Urothelium cell line (cell line): ENCODE data around the gene WDR38.

ENCODE experiments used
- DNase-seq: peaks from one replicate; pipeline ENCODE4 v3.0.0; 2011; ENCODE audit warnings: low spot score, mixed read lengths
- FAIRE-seq: peaks from 2 replicates; lab custom pipeline; 2011; peaks lifted over from hg19 to GRCh38; lab: Jason Lieb, UNC

Gene WDR38

DNA sequence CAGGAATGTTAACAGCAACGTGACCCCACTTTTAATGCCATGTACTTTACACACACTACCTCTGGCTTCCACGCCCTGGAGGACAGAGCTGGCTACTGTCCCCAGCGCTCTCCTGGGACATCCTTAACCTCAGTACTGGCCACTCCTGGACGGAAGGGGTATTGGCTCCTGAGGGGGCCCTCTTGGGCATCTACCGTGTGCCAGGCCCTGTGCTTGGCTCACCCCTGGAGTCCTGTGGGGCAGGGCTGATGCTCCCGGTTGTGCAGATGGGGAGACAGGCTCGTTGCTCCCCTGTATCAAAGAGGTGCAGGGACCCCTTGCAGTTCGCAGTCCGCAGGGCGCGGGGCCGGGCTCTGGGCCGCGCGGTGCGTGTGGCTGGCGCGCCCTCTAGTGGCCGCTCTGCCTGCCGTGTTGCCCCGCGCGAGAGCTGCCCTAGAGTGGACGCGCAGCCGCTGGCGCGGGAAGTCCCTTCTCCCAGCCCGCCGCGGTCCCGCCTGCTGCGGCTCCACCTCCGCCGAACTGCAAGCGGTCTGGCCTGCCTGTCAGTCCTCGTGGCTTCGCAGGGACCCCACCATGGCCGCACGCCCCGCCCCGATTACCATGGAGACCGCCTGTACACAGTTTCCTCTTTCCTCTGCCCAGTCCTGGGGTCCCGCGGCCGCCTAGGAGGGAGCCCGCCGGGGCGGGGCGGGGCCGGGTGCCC, at the start of gene WDR38:
Gene WDR38 (plus strand): TSS at position 632 of the 703 bp plus-strand sequence. CDS start 72 bp downstream, outside the sequence.
- FAIRE-seq (no peak), DNase-seq (peak; percentile 88)

GRCh38 chr9:124803911-124804310, 49.3 kb upstream of the WDR38 start:
- FAIRE-seq, result no peak

DNA sequence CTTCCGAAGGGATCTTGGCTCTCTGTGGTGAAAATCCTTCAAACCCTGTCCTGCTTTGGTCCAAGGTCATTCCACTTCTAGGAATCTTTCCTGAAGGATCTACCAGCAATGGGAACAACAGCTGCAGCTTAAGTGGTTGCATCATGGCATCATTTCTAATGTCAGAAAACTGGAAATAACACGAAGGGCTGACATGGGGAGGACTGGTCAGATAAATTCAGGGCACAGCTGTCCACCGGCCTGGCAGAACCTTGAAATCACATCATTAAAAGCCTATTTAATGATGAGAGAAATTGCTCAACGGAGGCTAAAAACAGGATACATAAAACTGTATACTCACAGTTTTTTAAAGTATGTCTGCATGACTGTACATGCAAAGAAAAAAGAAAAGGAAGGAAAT, 48.1 kb upstream of the WDR38 start:
- DNase-seq (no peak), FAIRE-seq (no peak)

More at GRCh38 chr9:124803911-124804310, 49.3 kb upstream of the WDR38 start:
- DNase-seq, result no peak

- FAIRE-seq, result no peak
- DNase-seq, result no peak
These were observed 44.9 kb upstream of the WDR38 start for GRCh38 chr9:124808246-124808956.

GRCh38 chr9:124809211-124809610, 44.0 kb upstream of the WDR38 start:
- no peak for DNase-seq
- no peak for FAIRE-seq

DNA sequence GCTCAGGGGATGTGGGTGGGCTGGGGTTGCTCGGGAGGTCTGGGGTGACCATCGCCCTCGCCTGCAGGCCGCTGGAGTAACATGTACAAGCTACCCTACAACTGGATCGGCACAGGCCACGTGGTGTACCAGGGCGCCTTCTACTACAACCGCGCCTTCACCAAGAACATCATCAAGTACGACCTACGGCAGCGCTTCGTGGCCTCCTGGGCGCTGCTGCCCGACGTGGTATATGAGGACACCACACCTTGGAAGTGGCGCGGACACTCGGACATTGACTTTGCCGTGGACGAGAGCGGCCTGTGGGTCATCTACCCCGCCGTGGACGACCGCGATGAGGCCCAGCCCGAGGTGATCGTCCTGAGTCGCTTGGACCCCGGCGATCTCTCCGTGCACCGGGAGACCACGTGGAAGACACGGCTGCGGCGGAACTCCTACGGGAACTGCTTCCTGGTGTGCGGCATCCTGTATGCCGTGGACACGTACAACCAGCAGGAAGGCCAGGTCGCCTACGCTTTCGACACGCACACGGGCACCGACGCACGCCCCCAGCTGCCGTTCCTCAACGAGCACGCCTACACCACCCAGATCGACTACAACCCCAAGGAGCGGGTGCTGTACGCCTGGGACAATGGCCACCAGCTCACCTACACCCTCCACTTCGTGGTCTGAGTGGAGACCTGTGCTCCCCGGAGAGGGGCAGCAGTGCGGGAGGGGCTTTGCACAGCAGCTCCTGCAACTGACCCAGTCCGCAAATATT, 43.3 kb upstream of the WDR38 start:
- FAIRE-seq (peak; percentile 30), DNase-seq (no peak)

GRCh38 chr9:124810663-124811355, 42.5 kb upstream of the WDR38 start:
- DNase-seq (peak; percentile 88), FAIRE-seq (peak; percentile 37)

DNA sequence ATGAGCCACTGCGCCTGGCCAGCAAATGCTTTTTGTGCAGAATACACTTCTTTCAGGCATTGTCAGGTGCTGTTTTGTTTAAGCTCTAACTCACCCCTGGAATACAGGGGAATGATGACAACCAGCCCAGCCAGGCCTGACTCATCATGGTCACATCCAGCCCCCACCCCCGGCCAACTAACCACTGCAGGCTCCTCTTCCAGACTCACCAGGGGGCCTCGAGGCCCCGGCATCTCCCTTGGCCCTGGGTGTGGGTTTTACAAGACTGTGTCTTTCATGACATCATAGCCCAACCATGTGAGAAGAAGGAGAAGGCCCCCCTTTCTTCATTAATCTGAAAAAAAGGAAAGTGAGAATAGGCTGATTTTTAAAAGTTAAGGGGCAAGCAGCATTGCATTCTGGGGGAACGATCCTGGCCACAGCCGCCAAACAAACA, 40.8 kb upstream of the WDR38 start:
- DNase-seq (peak; percentile 95), FAIRE-seq (no peak)

DNA sequence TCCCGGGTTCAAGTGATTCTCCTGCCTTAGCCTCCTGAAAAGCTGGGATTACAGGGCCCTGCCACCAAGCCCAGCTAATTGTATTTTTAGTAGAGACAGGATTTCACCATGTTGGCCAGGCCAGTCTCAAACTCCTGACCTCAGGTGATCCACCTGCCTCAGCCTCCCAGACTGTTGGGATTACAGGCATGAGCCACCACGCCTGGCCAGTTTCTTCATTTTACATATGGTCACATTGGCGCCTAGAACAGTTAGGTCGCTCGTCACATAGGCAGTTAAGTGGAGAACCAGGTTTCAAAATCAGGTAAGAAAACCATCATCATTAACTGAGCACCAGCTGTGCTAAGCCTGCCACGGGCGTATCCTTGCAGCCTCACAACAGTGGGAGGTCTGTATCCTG, 40.2 kb upstream of the WDR38 start:
- no peak for FAIRE-seq
- DNase-seq, result no peak

DNA sequence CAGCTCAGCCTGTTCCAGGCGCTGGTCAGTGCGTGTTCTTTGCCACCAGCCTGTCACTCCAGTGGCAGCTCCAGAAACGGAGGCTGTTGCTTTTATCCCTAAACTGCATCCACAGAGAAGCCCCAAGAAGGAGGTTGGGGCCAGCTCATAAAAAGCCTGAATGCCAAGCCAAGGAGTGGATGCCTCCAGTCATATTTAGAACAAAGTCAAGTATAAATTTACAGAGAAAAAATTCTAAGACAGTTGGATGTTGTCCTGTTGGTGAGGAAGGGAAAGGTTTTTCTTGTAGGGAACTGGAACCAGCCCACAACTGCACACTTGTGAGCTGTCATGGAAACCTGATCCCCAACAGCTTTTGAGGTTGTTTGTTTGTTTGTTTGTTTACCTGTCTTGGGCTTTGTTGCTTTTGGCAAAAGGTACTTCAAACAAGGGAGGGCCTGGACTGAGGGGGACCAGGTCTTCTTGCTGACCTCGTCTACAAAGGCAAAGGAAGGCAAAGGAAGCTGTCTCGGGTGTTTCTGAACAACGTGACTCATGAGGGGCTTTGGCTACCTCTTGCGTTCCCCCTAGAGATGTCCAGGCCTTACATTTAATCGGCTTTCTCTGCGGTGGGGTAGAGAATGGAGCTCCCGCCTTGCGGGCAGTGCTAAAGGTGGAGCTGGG, 39.6 kb upstream of the WDR38 start:
- no peak for FAIRE-seq
- DNase-seq, result no peak

DNA sequence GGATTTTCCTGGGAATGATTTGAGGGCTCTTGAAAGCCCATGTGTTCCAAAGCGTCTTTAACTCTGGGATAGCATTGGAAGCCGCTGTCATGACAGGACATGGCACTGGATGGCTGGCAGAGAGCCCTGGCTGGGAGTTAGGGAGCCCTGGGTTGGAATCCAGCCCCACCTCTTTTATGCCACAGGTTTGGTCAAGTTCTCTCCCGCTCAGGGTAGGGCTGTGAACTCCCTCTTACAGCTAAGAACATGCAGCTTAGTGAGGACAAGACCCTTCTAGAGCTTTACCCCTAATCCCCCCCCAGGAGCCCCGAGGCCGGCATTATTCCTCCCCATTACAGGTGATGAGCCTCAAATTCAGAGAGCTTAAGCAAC, 39.1 kb upstream of the WDR38 start:
- no peak for FAIRE-seq
- no peak for DNase-seq

DNA sequence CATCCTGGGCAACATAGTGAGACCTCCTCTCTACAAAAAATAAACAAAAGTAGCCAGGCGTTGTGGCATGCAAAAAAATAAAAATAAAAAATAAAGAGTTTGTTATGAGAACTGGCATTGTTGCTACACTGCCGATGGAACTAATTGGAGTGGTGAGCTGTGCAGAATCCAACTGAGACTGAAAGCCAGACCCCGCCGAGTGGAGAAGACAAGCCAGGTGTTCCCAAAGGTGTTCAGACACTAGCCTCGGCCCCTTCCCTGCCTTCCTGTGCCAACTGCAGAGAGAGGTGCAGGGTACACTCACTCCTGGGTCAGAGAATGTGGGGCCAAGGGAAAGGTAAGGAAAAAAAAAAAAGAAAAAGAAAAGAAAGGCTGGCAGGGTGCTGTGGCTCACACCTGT, 37.7 kb upstream of the WDR38 start:
- no peak for FAIRE-seq
- no peak for DNase-seq

GRCh38 chr9:124818431-124819281, 34.6 kb upstream of the WDR38 start:
- DNase-seq (no peak), FAIRE-seq (no peak)

- FAIRE-seq (no peak), DNase-seq (no peak)
These were observed 32.3 kb upstream of the WDR38 start for GRCh38 chr9:124820698-124821623.

GRCh38 chr9:124828489-124829333, 24.5 kb upstream of the WDR38 start:
- DNase-seq (no peak), FAIRE-seq (no peak)

DNA sequence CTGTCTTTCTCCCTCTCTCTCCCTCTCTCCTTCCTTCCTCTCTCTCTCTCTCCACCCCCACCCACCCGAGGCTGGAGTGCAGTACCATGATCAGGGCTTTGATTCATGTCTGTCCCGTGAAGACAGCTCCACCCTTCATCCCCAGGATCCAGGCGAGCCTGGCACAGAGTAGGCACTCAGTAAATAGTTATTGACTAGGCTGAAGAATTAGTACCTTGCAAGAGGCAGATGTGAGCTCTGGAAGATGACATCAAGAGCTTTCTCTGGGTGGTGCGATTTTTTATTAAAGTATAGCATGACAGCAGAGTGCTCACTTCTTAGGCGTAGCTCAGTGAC, 24.0 kb upstream of the WDR38 start:
- FAIRE-seq, result no peak
- no peak for DNase-seq

GRCh38 chr9:124830593-124830992, 22.7 kb upstream of the WDR38 start:
- no peak for DNase-seq
- no peak for FAIRE-seq
